ENCODE results near the gene FER. TPM values are rescaled to one million over a fixed set of nuclear protein-coding genes. Genes with fewer than 3 reads are reported as not detected.
A peak's percentile ranks its signal among the peaks of the same experiment; 100 is the strongest.
"Not testable (repeated sequence)": the region's sequence is repeated elsewhere in the genome, so short reads cannot be mapped to it uniquely, and the experiment has no call there.

The FER gene
- total RNA-seq, 1 donor, result 36.6 TPM

GRCh38 chr5:108769352-108769751 lies 21.7 kb downstream of the FER start:
- DNase-seq (ENCODE audit: insufficient read length, low spot score, missing footprints), result no peak
- Histone ChIP-seq H3K9me3 (ENCODE audit: low read depth, low read length) (no peaks in the 10 kb centered on the region), H4K20me1 (ENCODE audit: insufficient read depth, low read length) (no peaks in the 10 kb centered on the region), H2AFZ (ENCODE audit: low read length) (no peak overlapping the region), H3K4me1 (ENCODE audit: insufficient read depth, low read length) (no peaks in the 10 kb centered on the region), H3K4me3 (ENCODE audit: insufficient read depth, low read length) (no peak overlapping the region), H3K4me2 (ENCODE audit: insufficient read depth, low read length) (peak overlapping the region; percentile 11), H3K27me3 (ENCODE audit: insufficient read depth, low read length) (no peaks in the 10 kb centered on the region), H3K79me2 (ENCODE audit: insufficient read depth, low read length) (peaks cover 57% of the 10 kb centered on the region), H3K27ac (ENCODE audit: low read depth, low read length) (no peak overlapping the region), H3K36me3 (ENCODE audit: insufficient read depth, low read length) (no peaks in the 10 kb centered on the region)
- TF ChIP-seq, protein P1, sequence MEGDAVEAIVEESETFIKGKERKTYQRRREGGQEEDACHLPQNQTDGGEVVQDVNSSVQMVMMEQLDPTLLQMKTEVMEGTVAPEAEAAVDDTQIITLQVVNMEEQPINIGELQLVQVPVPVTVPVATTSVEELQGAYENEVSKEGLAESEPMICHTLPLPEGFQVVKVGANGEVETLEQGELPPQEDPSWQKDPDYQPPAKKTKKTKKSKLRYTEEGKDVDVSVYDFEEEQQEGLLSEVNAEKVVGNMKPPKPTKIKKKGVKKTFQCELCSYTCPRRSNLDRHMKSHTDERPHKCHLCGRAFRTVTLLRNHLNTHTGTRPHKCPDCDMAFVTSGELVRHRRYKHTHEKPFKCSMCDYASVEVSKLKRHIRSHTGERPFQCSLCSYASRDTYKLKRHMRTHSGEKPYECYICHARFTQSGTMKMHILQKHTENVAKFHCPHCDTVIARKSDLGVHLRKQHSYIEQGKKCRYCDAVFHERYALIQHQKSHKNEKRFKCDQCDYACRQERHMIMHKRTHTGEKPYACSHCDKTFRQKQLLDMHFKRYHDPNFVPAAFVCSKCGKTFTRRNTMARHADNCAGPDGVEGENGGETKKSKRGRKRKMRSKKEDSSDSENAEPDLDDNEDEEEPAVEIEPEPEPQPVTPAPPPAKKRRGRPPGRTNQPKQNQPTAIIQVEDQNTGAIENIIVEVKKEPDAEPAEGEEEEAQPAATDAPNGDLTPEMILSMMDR (IDR thresholded peaks at IDR 0.05; ENCODE audit: extremely low read depth, low read depth, low read length), result no peak

- H3K27me3 ChIP-seq (ENCODE audit: insufficient read depth, low read length), result no peaks in the 10 kb centered on the region
- H2AFZ ChIP-seq (ENCODE audit: low read length), result no peak overlapping the region
- peaks cover 54% of the 10 kb centered on the region for H3K79me2 ChIP-seq (ENCODE audit: insufficient read depth, low read length)
- H3K4me1 ChIP-seq (ENCODE audit: insufficient read depth, low read length), result no peaks in the 10 kb centered on the region
- no peak for DNase-seq (ENCODE audit: insufficient read length, low spot score, missing footprints)
- no peak overlapping the region for H3K4me2 ChIP-seq (ENCODE audit: insufficient read depth, low read length)
- no peaks in the 10 kb centered on the region for H3K36me3 ChIP-seq (ENCODE audit: insufficient read depth, low read length)
- H3K27ac ChIP-seq (ENCODE audit: low read depth, low read length), result no peak overlapping the region
- TF ChIP-seq, protein P1 (IDR thresholded peaks at IDR 0.05; ENCODE audit: extremely low read depth, low read depth, low read length), result no peak
- H3K9me3 ChIP-seq (ENCODE audit: low read depth, low read length), result no peaks in the 10 kb centered on the region
- H3K4me3 ChIP-seq (ENCODE audit: insufficient read depth, low read length), result no peak overlapping the region
- H4K20me1 ChIP-seq (ENCODE audit: insufficient read depth, low read length), result no peaks in the 10 kb centered on the region
Measured at GRCh38 chr5:108772626-108773025, 24.9 kb downstream of the FER start.

DNA sequence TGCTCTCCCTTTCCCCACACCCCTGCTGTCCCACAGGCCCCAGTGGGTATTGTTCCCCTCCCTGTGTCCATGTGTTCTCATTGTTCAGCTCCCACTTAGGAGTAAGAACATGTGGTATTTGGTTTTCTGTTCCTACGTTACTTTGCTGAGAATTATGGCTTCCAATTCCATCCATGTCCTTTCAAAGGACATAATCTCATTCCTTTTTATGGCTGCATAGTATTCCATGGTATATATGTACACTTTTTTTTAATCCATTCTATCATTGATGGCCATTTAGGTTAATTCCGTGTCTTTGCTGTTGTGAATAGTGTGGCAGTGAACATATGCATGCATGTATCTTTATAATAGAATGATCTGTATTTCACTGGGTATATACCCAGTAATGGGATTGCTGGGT lies 25.6 kb downstream of the FER start:
- H2AFZ ChIP-seq (ENCODE audit: low read length), result no peak overlapping the region
- H3K4me1 ChIP-seq (ENCODE audit: insufficient read depth, low read length), result no peaks in the 10 kb centered on the region
- H4K20me1 ChIP-seq (ENCODE audit: insufficient read depth, low read length), result no peaks in the 10 kb centered on the region
- H3K9me3 ChIP-seq (ENCODE audit: low read depth, low read length), result no peaks in the 10 kb centered on the region
- no peak overlapping the region for H3K4me3 ChIP-seq (ENCODE audit: insufficient read depth, low read length)
- TF ChIP-seq, protein P1 (IDR thresholded peaks at IDR 0.05; ENCODE audit: extremely low read depth, low read depth, low read length), result no peak
- DNase-seq (ENCODE audit: insufficient read length, low spot score, missing footprints), result no peak
- no peaks in the 10 kb centered on the region for H3K36me3 ChIP-seq (ENCODE audit: insufficient read depth, low read length)
- no peak overlapping the region for H3K4me2 ChIP-seq (ENCODE audit: insufficient read depth, low read length)
- H3K27me3 ChIP-seq (ENCODE audit: insufficient read depth, low read length), result no peaks in the 10 kb centered on the region
- peaks cover 56% of the 10 kb centered on the region for H3K79me2 ChIP-seq (ENCODE audit: insufficient read depth, low read length)
- H3K27ac ChIP-seq (ENCODE audit: low read depth, low read length), result no peak overlapping the region

DNA sequence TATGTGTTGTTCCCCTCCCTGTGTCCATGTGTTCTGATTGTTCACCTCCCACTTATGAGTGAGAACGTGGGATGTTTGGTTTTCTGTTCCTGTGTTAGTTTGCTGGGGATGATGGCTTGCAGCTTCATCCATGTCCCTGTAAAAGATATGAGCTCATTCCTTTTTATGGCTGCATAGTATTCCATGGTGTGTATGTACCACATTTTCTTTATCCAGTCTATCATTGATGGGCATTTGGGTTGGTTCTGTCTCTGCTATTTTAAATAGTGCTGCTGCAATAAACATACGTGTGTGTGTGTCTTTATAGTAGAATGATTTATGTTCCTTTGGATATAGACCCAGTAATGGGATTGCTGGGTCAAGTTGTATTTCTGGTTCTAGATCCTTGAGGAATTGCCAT lies 26.4 kb downstream of the FER start:
- not testable (repeated sequence) for H3K27me3 ChIP-seq (ENCODE audit: insufficient read depth, low read length)
- peaks cover 63% of the 10 kb centered on the region for H3K79me2 ChIP-seq (ENCODE audit: insufficient read depth, low read length)

GRCh38 chr5:108777582-108777981 lies 29.9 kb downstream of the FER start:
- not testable (repeated sequence) for H3K36me3 ChIP-seq (ENCODE audit: insufficient read depth, low read length); H3K4me3 ChIP-seq (ENCODE audit: insufficient read depth, low read length); H3K4me2 ChIP-seq (ENCODE audit: insufficient read depth, low read length); H3K9me3 ChIP-seq (ENCODE audit: low read depth, low read length); H4K20me1 ChIP-seq (ENCODE audit: insufficient read depth, low read length); H3K4me1 ChIP-seq (ENCODE audit: insufficient read depth, low read length); H3K27ac ChIP-seq (ENCODE audit: low read depth, low read length); DNase-seq (ENCODE audit: insufficient read length, low spot score, missing footprints); H3K27me3 ChIP-seq (ENCODE audit: insufficient read depth, low read length); H2AFZ ChIP-seq (ENCODE audit: low read length)
- H3K79me2 ChIP-seq (ENCODE audit: insufficient read depth, low read length), result peaks cover 81% of the 10 kb centered on the region

More for the DNA sequence above, 26.4 kb downstream of the FER start:
- H4K20me1 ChIP-seq (ENCODE audit: insufficient read depth, low read length); H3K4me3 ChIP-seq (ENCODE audit: insufficient read depth, low read length); H3K4me1 ChIP-seq (ENCODE audit: insufficient read depth, low read length); H3K27ac ChIP-seq (ENCODE audit: low read depth, low read length); H3K36me3 ChIP-seq (ENCODE audit: insufficient read depth, low read length); DNase-seq (ENCODE audit: insufficient read length, low spot score, missing footprints); H3K9me3 ChIP-seq (ENCODE audit: low read depth, low read length); H3K4me2 ChIP-seq (ENCODE audit: insufficient read depth, low read length); H2AFZ ChIP-seq (ENCODE audit: low read length): not testable (repeated sequence)

DNA sequence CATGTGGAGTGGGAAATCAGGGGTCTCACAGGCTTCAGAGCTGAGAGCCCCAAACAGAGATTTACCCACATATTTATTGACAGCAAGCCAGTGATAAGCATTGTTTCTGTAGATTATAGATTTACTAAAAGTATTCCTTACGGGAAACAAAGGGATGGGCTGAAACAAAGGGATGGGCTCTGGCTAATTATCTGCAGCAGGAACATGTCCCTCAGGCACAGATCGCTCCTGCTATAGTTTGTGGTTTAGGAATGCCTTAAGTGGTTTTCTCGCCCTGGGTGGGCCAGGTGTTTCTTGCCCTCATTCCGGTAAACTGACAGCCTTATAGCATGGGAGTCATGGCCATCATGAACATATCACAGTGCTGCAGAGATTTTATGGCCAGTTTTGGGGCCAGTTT lies 36.9 kb downstream of the FER start:
- H3K79me2 ChIP-seq (ENCODE audit: insufficient read depth, low read length), result peaks cover 76% of the 10 kb centered on the region
- not testable (repeated sequence) for H3K27me3 ChIP-seq (ENCODE audit: insufficient read depth, low read length); H3K4me3 ChIP-seq (ENCODE audit: insufficient read depth, low read length); H3K4me2 ChIP-seq (ENCODE audit: insufficient read depth, low read length); H3K4me1 ChIP-seq (ENCODE audit: insufficient read depth, low read length); H2AFZ ChIP-seq (ENCODE audit: low read length); H3K9me3 ChIP-seq (ENCODE audit: low read depth, low read length); H4K20me1 ChIP-seq (ENCODE audit: insufficient read depth, low read length); H3K27ac ChIP-seq (ENCODE audit: low read depth, low read length); H3K36me3 ChIP-seq (ENCODE audit: insufficient read depth, low read length); DNase-seq (ENCODE audit: insufficient read length, low spot score, missing footprints)
